CD14-positive monocyte (primary cell): Measurements from ENCODE around the gene RBMS3. TPM values are rescaled to one million over a fixed set of nuclear protein-coding genes. Genes with fewer than 3 reads are reported as not detected.
"Not testable (repeated sequence)": the region's sequence is repeated elsewhere in the genome, so short reads cannot be mapped to it uniquely, and the experiment has no call there.

Experiments
- DNase-seq, 3 donors: peaks; one replicate each; pipeline ENCODE4 v3.0.0-alpha.2; 2011 to 2022
- H2AFZ ChIP-seq: 2 replicates; pipeline ENCODE4 v1.6.0; 2012; ENCODE audit warnings: mild to moderate bottlenecking, low read depth, low read length, inconsistent platforms; ENCODE audit not compliant: insufficient read depth, poor library complexity, severe bottlenecking
- H3K27ac ChIP-seq, 2 donors: 1 replicate in 1 of 2; 2 replicates in 1 of 2; pipeline ENCODE4 v1.5.1; 2012 to 2013; ENCODE audit warnings: low read length in 2 of 2, control low read depth in 1 of 2, inconsistent platforms in 1 of 2, low read depth in 1 of 2, mild to moderate bottlenecking in 1 of 2
- H3K27me3 ChIP-seq, 2 donors: one replicate each; pipeline versions ENCODE4 v1.6.0 to v1.6.1; 2011 to 2013; ENCODE audit warnings: low read length in 2 of 2; ENCODE audit not compliant: control insufficient read depth in 2 of 2, insufficient read depth in 2 of 2
- H3K36me3 ChIP-seq, 2 donors: replicated peaks in 1 of 2; 1 replicate in 1 of 2; 2 replicates in 1 of 2; pipeline versions ENCODE4 v1.5.1 to v1.6.1; 2012 to 2013; ENCODE audit warnings: low read length in 2 of 2, control low read depth in 1 of 2, inconsistent platforms in 1 of 2, mild to moderate bottlenecking in 1 of 2; ENCODE audit not compliant: insufficient read depth in 2 of 2, control insufficient read depth in 1 of 2
- H3K4me1 ChIP-seq, 2 donors: 1 replicate in 1 of 2; 2 replicates in 1 of 2; pipeline versions ENCODE4 v1.5.1 to v1.6.1; 2012 to 2013; ENCODE audit warnings: low read length in 2 of 2, control low read depth in 1 of 2, inconsistent platforms in 1 of 2, mild to moderate bottlenecking in 1 of 2, moderate library complexity in 1 of 2; ENCODE audit not compliant: insufficient read depth in 2 of 2, control insufficient read depth in 1 of 2
- H3K4me2 ChIP-seq: replicated peaks from 2 replicates; pipeline ENCODE3; 2012; ENCODE audit warnings: low read length, moderate library complexity, mild to moderate bottlenecking; ENCODE audit not compliant: poor library complexity, severe bottlenecking; ENCODE audit errors: extremely low read depth
- H3K4me3 ChIP-seq, 3 experiments: fragments of 200-600 bp in 1 of 3; sonication (generic) in 1 of 3; replicated peaks in 1 of 3; 1 replicate in 2 of 3; 2 replicates in 1 of 3; pipeline ENCODE4 v1.5.1; 2011 to 2013; ENCODE audit warnings: low read length in 3 of 3, mild to moderate bottlenecking in 3 of 3, control low read depth in 2 of 3, low read depth in 2 of 3, inconsistent platforms in 1 of 3, moderate library complexity in 1 of 3
- H3K79me2 ChIP-seq: 2 replicates; pipeline ENCODE4 v1.6.0; 2012; ENCODE audit warnings: mild to moderate bottlenecking, control low read depth, inconsistent platforms, low read length, moderate library complexity; ENCODE audit not compliant: insufficient read depth
- H3K9ac ChIP-seq: 2 replicates; pipeline ENCODE4 v1.6.0; 2017; ENCODE audit warnings: low read length, mild to moderate bottlenecking; ENCODE audit not compliant: insufficient read depth, poor library complexity, severe bottlenecking
- H3K9me3 ChIP-seq, 2 donors: replicated peaks in 1 of 2; 1 replicate in 1 of 2; 2 replicates in 1 of 2; pipeline versions ENCODE4 v1.5.1 to v1.6.1; 2012 to 2013; ENCODE audit warnings: low read length in 2 of 2, control low read depth in 1 of 2; ENCODE audit not compliant: control insufficient read depth in 1 of 2, insufficient read depth in 1 of 2
- H4K20me1 ChIP-seq: 2 replicates; pipeline ENCODE4 v1.6.0; 2012; ENCODE audit warnings: mild to moderate bottlenecking, low read length, control low read depth, moderate library complexity; ENCODE audit not compliant: insufficient read depth
- H3K27ac Mint-ChIP-seq, 7 donors: one replicate each; pipeline ENCODE4 v1.8.0; 2020; ENCODE audit warnings: mild to moderate bottlenecking in 7 of 7, mixed read lengths in 7 of 7, moderate library complexity in 6 of 7, inconsistent platforms in 2 of 7
- H3K27me3 Mint-ChIP-seq, 3 donors: one replicate each; pipeline ENCODE4 v1.8.0; 2021 to 2022; ENCODE audit warnings: low read depth in 3 of 3, mild to moderate bottlenecking in 3 of 3, mixed read lengths in 3 of 3, moderate library complexity in 3 of 3, inconsistent platforms in 1 of 3
- H3K36me3 Mint-ChIP-seq, 2 donors: one replicate each; pipeline ENCODE4 v1.8.0; 2020; ENCODE audit warnings: mixed read lengths in 2 of 2, inconsistent platforms in 1 of 2, mild to moderate bottlenecking in 1 of 2
- H3K4me1 Mint-ChIP-seq: one replicate; pipeline ENCODE4 v1.8.0; 2020; ENCODE audit warnings: mild to moderate bottlenecking, mixed read lengths
- H3K4me3 Mint-ChIP-seq, 2 donors: one replicate each; pipeline ENCODE4 v1.8.0; 2020; ENCODE audit warnings: mild to moderate bottlenecking in 2 of 2, mixed read lengths in 2 of 2, moderate library complexity in 1 of 2
- H3K9me3 Mint-ChIP-seq, 7 donors: one replicate each; pipeline ENCODE4 v1.8.0; 2020 to 2022; ENCODE audit warnings: mixed read lengths in 7 of 7, mild to moderate bottlenecking in 6 of 7, moderate library complexity in 6 of 7, inconsistent platforms in 2 of 7
- WGBS: methylation state at CpG from one replicate; pipeline ENCODE4 v1.1.5; 2013; ENCODE audit warnings: missing lambda C conversion rate; ENCODE audit not compliant: insufficient coverage; 5-methylcytosine and 5-hydroxymethylcytosine counted together
- intact Hi-C, 2 donors: fragments of 100-400 bp; cut with micrococcal nuclease; formaldehyde crosslinking; loops; one replicate each; pipeline versions ENCODE4 v1.15.0 to v1.15.1; 2023
- polyA plus RNA-seq, 3 donors: library from polyadenylated mRNA; depleted of rRNA in 1 of 3; unstranded in 2 of 3; stranded (reverse) in 1 of 3; fragments of 300-500 nt in 2 of 3; fragments of >200 nt in 1 of 3; fragmentation: Illumina TruSeq in 2 of 3; gene quantifications; 1 replicate in 2 of 3; 2 replicates in 1 of 3; pipeline ENCODE4 v1.2.3, GENCODE V29; 2012 to 2021
- TF ChIP-seq, protein P1 (sequence below): fragments of 200-600 bp; IDR thresholded peaks from one replicate; pipeline ENCODE4 v1.8.0; 2022; ENCODE audit warnings: antibody characterized with exemption, mild to moderate bottlenecking

The RBMS3 gene
- polyA plus RNA-seq, 3 donors: not detected

GRCh38 chr3:29466442-29466841 lies 185.6 kb downstream of the RBMS3 start:
- H3K9me3 Mint-ChIP-seq: no peaks in the 10 kb centered on the region
- H3K27ac ChIP-seq: no peak overlapping the region
- H3K27me3 ChIP-seq: no peaks in the 10 kb centered on the region
- DNase-seq: no peak
- H3K27me3 Mint-ChIP-seq: peaks cover 0 to 2% (median 1%) of the 10 kb centered on the region in 3 donors
- H3K4me1 ChIP-seq: no peaks in the 10 kb centered on the region
- H3K4me3 ChIP-seq: no peak overlapping the region
- no peak overlapping the region for H3K4me2 ChIP-seq
- no peaks in the 10 kb centered on the region for H4K20me1 ChIP-seq
- no peaks in the 10 kb centered on the region for H3K9me3 ChIP-seq
- H3K36me3 ChIP-seq: no peaks in the 10 kb centered on the region
- no peak overlapping the region for H3K27ac Mint-ChIP-seq
- no peaks in the 10 kb centered on the region for H3K4me1 Mint-ChIP-seq
- no peaks in the 10 kb centered on the region for H3K79me2 ChIP-seq
- WGBS: no CpG with 5 or more reads among the region's 2 CpGs
- H3K4me3 Mint-ChIP-seq: no peak overlapping the region
- no peak overlapping the region for H2AFZ ChIP-seq
- TF ChIP-seq, protein P1, sequence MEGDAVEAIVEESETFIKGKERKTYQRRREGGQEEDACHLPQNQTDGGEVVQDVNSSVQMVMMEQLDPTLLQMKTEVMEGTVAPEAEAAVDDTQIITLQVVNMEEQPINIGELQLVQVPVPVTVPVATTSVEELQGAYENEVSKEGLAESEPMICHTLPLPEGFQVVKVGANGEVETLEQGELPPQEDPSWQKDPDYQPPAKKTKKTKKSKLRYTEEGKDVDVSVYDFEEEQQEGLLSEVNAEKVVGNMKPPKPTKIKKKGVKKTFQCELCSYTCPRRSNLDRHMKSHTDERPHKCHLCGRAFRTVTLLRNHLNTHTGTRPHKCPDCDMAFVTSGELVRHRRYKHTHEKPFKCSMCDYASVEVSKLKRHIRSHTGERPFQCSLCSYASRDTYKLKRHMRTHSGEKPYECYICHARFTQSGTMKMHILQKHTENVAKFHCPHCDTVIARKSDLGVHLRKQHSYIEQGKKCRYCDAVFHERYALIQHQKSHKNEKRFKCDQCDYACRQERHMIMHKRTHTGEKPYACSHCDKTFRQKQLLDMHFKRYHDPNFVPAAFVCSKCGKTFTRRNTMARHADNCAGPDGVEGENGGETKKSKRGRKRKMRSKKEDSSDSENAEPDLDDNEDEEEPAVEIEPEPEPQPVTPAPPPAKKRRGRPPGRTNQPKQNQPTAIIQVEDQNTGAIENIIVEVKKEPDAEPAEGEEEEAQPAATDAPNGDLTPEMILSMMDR: no peak
- intact Hi-C loops: no loop called here
- no peaks in the 10 kb centered on the region for H3K36me3 Mint-ChIP-seq
- H3K9ac ChIP-seq: no peak overlapping the region

DNA sequence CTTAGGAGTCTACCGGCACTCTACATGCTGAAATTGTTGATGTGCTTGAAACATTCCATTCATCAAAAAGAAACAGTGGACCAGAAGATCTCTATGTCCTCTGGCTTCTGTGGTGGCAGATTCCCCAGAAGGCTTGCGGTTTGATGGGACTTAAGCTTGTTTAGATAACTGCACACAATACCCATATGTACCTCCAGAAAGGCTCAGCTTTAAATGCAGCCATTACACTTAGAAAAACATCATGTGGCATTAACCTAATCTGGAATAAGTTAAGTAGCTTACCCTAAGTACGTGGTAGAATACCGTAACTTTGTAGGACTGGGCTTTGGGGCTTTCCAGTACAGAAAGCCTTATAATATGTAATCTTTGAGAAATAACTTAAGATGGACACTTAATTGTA lies 187.3 kb downstream of the RBMS3 start:
- Histone ChIP-seq H3K27ac (no peak overlapping the region), H3K4me2 (no peak overlapping the region), H2AFZ (no peak overlapping the region), H3K27me3 (no peaks in the 10 kb centered on the region), H3K9ac (no peak overlapping the region), H3K4me1 (no peaks in the 10 kb centered on the region), H3K4me3 (no peak overlapping the region), H3K9me3 (peaks cover 0 to under 1% of the 10 kb centered on the region in 2 donors), H4K20me1 (no peaks in the 10 kb centered on the region), H3K36me3 (no peaks in the 10 kb centered on the region), H3K79me2 (no peaks in the 10 kb centered on the region)
- Mint-ChIP-seq H3K4me3 (no peak overlapping the region), H3K27ac (no peak overlapping the region), H3K36me3 (no peaks in the 10 kb centered on the region), H3K4me1 (no peaks in the 10 kb centered on the region), H3K27me3 (peaks cover 0 to 2% (median 1%) of the 10 kb centered on the region in 3 donors), H3K9me3 (peaks cover 0 to 10% (median 4%) of the 10 kb centered on the region in 7 donors)
- TF ChIP-seq, protein P1: no peak
- DNase-seq: no peak
- no CpG with 5 or more reads among the region's 4 CpGs for WGBS
- intact Hi-C loops: no loop called here

- H3K36me3 ChIP-seq, H3K4me3 Mint-ChIP-seq, H3K27me3 ChIP-seq, H3K4me1 Mint-ChIP-seq, DNase-seq, H3K27me3 Mint-ChIP-seq, H3K27ac ChIP-seq, H3K36me3 Mint-ChIP-seq, H4K20me1 ChIP-seq, H3K9me3 ChIP-seq, H3K4me1 ChIP-seq, intact Hi-C loops, H3K79me2 ChIP-seq, H2AFZ ChIP-seq, H3K4me2 ChIP-seq, H3K9ac ChIP-seq, H3K27ac Mint-ChIP-seq, H3K4me3 ChIP-seq: not testable (repeated sequence)
- H3K9me3 Mint-ChIP-seq: peaks cover 1 to 14% (median 4%) of the 10 kb centered on the region in 7 donors
- 91% methylated on average over 28 of the region's 41 CpGs for WGBS
These were observed 192.8 kb downstream of the RBMS3 start for GRCh38 chr3:29473481-29474170.
